ENCODE measurements around the gene CCDC93. TPM values are rescaled to one million over a fixed set of nuclear protein-coding genes. Genes with fewer than 3 reads are reported as not detected.

The CCDC93 gene
- total and polyA plus RNA-seq, 2 of the 4 experiments (the other 2 are of a cell fraction), result 8.1 to 17.2 TPM

DNA sequence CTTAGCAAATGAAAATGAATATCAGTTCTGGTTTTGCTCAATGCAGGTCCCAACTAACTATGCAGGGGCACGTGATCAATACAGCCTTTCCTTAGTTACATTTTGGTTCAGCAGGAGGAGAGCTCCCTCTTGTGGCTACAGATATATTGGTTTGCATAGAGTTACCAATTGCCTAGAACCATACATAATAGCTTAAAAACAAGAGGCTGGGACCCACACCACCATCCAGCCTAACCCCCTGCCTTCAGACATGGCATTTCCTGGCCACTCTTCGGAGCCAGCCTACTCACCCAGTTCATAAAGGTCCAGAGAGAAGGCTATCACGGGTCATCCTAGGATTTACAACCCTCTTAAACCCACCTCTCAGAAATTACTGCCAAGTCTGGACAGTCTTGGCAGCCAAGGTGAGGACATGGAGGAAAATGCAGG lies 10.5 kb downstream of the CCDC93 start:
- Histone ChIP-seq H4K20me1 (ENCODE audit: insufficient read depth, low read length) (peaks cover 4% of the 10 kb centered on the region; the same call in 1 of the 2 replicates), H2BK120ac (ENCODE audit: low read depth, low read length) (no peak overlapping the region), H3K18ac (ENCODE audit: low read depth, low read length) (no peak overlapping the region), H3K4me2 (ENCODE audit: low read depth, low read length) (no peak overlapping the region), H2AFZ (replicated peaks; ENCODE audit: low read length, poor library complexity) (peak overlapping the region; percentile 12), H2AK9ac (replicated peaks; ENCODE audit: low read depth, low read length, poor library complexity) (no peak overlapping the region), H2BK20ac (ENCODE audit: low read depth, low read length) (no peak overlapping the region), H3K9me1 (ENCODE audit: insufficient read depth, low read length) (no peaks in the 10 kb centered on the region), H3K4me3 (ENCODE audit: insufficient read depth, low read depth, low read length) (no peak overlapping the region), H3K14ac (replicated peaks; ENCODE audit: low read depth, low read length) (no peak overlapping the region), H3K79me1 (ENCODE audit: low read depth in 1 of 2, low read length in 2 of 2) (peaks cover 0 to 12% of the 10 kb centered on the region in 2 experiments; a peak in 3 of 4 replicates), H3K23ac (ENCODE audit: low read depth, low read length) (no peak overlapping the region), H3K56ac (ENCODE audit: extremely low read depth, insufficient read depth, low read length) (no peak overlapping the region), H4K8ac (ENCODE audit: low read depth in 2 of 2, low read length in 2 of 2) (no peak overlapping the region), H3K4ac (ENCODE audit: low read depth, low read length) (no peak overlapping the region), H4K5ac (ENCODE audit: low read depth, low read length) (no peak overlapping the region), H3K9ac (ENCODE audit: low read depth, low read length) (no peak overlapping the region), H2BK5ac (ENCODE audit: low read depth, low read length, poor library complexity, severe bottlenecking) (no peak overlapping the region), H3K9me3 (ENCODE audit: control insufficient read depth, insufficient read depth, low read length) (no peaks in the 10 kb centered on the region), H3K27ac (ENCODE audit: insufficient read depth, low read length) (no peak overlapping the region), H3K36me3 (ENCODE audit: control insufficient read depth, insufficient read depth, low read length) (peaks cover 35% of the 10 kb centered on the region), H2BK15ac (ENCODE audit: low read depth, low read length) (no peak overlapping the region), H3K27me3 (ENCODE audit: control insufficient read depth, insufficient read depth, low read length) (no peaks in the 10 kb centered on the region), H2AK5ac (ENCODE audit: low read depth, low read length) (no peak overlapping the region), H4K91ac (ENCODE audit: insufficient read depth, low read depth, low read length) (no peak overlapping the region), H3K4me1 (ENCODE audit: control insufficient read depth, insufficient read depth, low read length) (no peaks in the 10 kb centered on the region)
- ATAC-seq (ENCODE audit: low read depth) (peak; percentile 96), DNase-seq (peak; percentile 85)
- TF ChIP-seq CEBPB (IDR thresholded peaks at IDR 0.05; ENCODE audit: low read depth, low read length), result no peak
- TF ChIP-seq CHD1 (IDR thresholded peaks at IDR 0.05; ENCODE audit: low read depth, low read length), result no peak
- TF ChIP-seq, protein P1, sequence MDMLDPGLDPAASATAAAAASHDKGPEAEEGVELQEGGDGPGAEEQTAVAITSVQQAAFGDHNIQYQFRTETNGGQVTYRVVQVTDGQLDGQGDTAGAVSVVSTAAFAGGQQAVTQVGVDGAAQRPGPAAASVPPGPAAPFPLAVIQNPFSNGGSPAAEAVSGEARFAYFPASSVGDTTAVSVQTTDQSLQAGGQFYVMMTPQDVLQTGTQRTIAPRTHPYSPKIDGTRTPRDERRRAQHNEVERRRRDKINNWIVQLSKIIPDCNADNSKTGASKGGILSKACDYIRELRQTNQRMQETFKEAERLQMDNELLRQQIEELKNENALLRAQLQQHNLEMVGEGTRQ (IDR thresholded peaks at IDR 0.05; ENCODE audit: low read depth, low read length), result peak; percentile 98
- peak; percentile 94 for TF ChIP-seq BHLHE40 (IDR thresholded peaks at IDR 0.05; ENCODE audit: low read depth, low read length)
- peak; percentile 96 for TF ChIP-seq RAD21 (IDR thresholded peaks at IDR 0.05; ENCODE audit: low read length)
- TF ChIP-seq NFE2L2 (IDR thresholded peaks at IDR 0.05; ENCODE audit: low read depth, low read length), result no peak
- no peak for TF ChIP-seq RFX5 (IDR thresholded peaks at IDR 0.05; ENCODE audit: low read depth, low read length)
- TF ChIP-seq, protein P2, sequence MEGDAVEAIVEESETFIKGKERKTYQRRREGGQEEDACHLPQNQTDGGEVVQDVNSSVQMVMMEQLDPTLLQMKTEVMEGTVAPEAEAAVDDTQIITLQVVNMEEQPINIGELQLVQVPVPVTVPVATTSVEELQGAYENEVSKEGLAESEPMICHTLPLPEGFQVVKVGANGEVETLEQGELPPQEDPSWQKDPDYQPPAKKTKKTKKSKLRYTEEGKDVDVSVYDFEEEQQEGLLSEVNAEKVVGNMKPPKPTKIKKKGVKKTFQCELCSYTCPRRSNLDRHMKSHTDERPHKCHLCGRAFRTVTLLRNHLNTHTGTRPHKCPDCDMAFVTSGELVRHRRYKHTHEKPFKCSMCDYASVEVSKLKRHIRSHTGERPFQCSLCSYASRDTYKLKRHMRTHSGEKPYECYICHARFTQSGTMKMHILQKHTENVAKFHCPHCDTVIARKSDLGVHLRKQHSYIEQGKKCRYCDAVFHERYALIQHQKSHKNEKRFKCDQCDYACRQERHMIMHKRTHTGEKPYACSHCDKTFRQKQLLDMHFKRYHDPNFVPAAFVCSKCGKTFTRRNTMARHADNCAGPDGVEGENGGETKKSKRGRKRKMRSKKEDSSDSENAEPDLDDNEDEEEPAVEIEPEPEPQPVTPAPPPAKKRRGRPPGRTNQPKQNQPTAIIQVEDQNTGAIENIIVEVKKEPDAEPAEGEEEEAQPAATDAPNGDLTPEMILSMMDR (conservative IDR thresholded peaks at IDR 0.05; ENCODE audit: low read depth, low read length), result peak; percentile 96
- no peak for TF ChIP-seq MAZ (IDR thresholded peaks at IDR 0.05; ENCODE audit: borderline replicate concordance, low read depth, low read length)
- no peak for TF ChIP-seq POLR2A (IDR thresholded peaks at IDR 0.05; ENCODE audit: low read depth, low read length)
- no peak for TF ChIP-seq MAFK (IDR thresholded peaks at IDR 0.05; ENCODE audit: low read depth, low read length)
- TF ChIP-seq FOS (IDR thresholded peaks at IDR 0.05; ENCODE audit: low read depth, low read length), result no peak
- TF ChIP-seq SMC3 (IDR thresholded peaks at IDR 0.05; ENCODE audit: low read depth, low read length), result peak; percentile 73
- no peak for TF ChIP-seq MXI1 (IDR thresholded peaks at IDR 0.05; ENCODE audit: borderline replicate concordance, low read depth, low read length)
- no peak for TF ChIP-seq RCOR1 (IDR thresholded peaks at IDR 0.05; ENCODE audit: insufficient replicate concordance, low read length)
- TF ChIP-seq, protein P3, sequence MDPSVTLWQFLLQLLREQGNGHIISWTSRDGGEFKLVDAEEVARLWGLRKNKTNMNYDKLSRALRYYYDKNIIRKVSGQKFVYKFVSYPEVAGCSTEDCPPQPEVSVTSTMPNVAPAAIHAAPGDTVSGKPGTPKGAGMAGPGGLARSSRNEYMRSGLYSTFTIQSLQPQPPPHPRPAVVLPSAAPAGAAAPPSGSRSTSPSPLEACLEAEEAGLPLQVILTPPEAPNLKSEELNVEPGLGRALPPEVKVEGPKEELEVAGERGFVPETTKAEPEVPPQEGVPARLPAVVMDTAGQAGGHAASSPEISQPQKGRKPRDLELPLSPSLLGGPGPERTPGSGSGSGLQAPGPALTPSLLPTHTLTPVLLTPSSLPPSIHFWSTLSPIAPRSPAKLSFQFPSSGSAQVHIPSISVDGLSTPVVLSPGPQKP (IDR thresholded peaks at IDR 0.05; ENCODE audit: borderline replicate concordance, low read depth, low read length), result no peak
- CTCF ChIA-PET, result interaction anchor here (0.6 to 2.9 kb wide), 25 partner anchors 9 to 219 kb away, joined by 3 to 25 read pairs (median 4); partner anchors contain the start of gene DDX18
- POLR2A ChIA-PET (ENCODE audit: unreplicated experiment), result no interaction called here
- dilution Hi-C loops (cut with HindIII; ENCODE audit: low sequenced_read_pairs, unreplicated experiment), result no loop called here
- BruUV-seq (replicated peaks), result no TSS peak
- WGBS, 2 experiments (ENCODE audit: extremely low coverage in 2 of 2, insufficient read length in 1 of 2), result no CpG with 5 or more reads among the region's 3 CpGs
- intact Hi-C loops (cut with micrococcal nuclease), result loop anchor here (1.0 to 5.0 kb wide), 4 partner anchors 46 to 189 kb away; partner anchors contain the start of gene DDX18
- in situ Hi-C loops (cut with MboI; ENCODE audit: low sequenced_read_pairs), result loop anchor here (5.0 kb wide), 2 partner anchors 61 to 171 kb away; no protein-coding TSS in a partner anchor

Measured in IMR-90 (cell line).